Measurements from ENCODE around the gene PRDX5. TPM values are rescaled to one million over a fixed set of nuclear protein-coding genes. Genes with fewer than 3 reads are reported as not detected.

PRDX5 gene
- total RNA-seq, 1 experiment from 2014 or later: 206 TPM

GRCh38 chr11:64321026-64321425 lies 3.1 kb downstream of the PRDX5 start:
- no peak for DNase-seq (ENCODE audit: low spot score)
- ChIA-PET POLR2A (ENCODE audit: low non-redundant PET) (no interaction called here), CTCF (no interaction called here)
- Histone ChIP-seq H3K27ac (ENCODE audit: low read depth, low read length, poor library complexity, severe bottlenecking) (no peak overlapping the region), H3K4me3 (ENCODE audit: low read depth, low read length, poor library complexity, severe bottlenecking) (no peak overlapping the region), H3K36me3 (ENCODE audit: insufficient read depth, low read length, poor library complexity, severe bottlenecking) (peaks cover 11% of the 10 kb centered on the region), H3K9me3 (ENCODE audit: low read depth, low read length, poor library complexity, severe bottlenecking) (no peaks in the 10 kb centered on the region), H3K4me1 (ENCODE audit: insufficient read depth, low read length, poor library complexity, severe bottlenecking) (peaks cover 15% of the 10 kb centered on the region), H3K27me3 (replicated peaks; ENCODE audit: insufficient read depth, low read depth, low read length, poor library complexity) (no peaks in the 10 kb centered on the region)
- no TSS peak for BruUV-seq (replicated peaks)
- TF ChIP-seq EZH2 (IDR thresholded peaks at IDR 0.05; ENCODE audit: borderline replicate concordance, low read depth, low read length, poor library complexity, severe bottlenecking) (no peak), CTCF (conservative IDR thresholded peaks at IDR 0.05; ENCODE audit: low read depth, low read length) (no peak)
- intact Hi-C loops (cut with micrococcal nuclease; ENCODE audit: unreplicated experiment): no loop called here

- Histone ChIP-seq H3K27me3 (replicated peaks; ENCODE audit: insufficient read depth, low read depth, low read length, poor library complexity) (no peaks in the 10 kb centered on the region), H3K36me3 (ENCODE audit: insufficient read depth, low read length, poor library complexity, severe bottlenecking) (peaks cover 8% of the 10 kb centered on the region), H3K4me1 (ENCODE audit: insufficient read depth, low read length, poor library complexity, severe bottlenecking) (peaks cover 11% of the 10 kb centered on the region), H3K4me3 (ENCODE audit: low read depth, low read length, poor library complexity, severe bottlenecking) (no peak overlapping the region), H3K9me3 (ENCODE audit: low read depth, low read length, poor library complexity, severe bottlenecking) (no peaks in the 10 kb centered on the region), H3K27ac (ENCODE audit: low read depth, low read length, poor library complexity, severe bottlenecking) (no peak overlapping the region)
- no peak for DNase-seq (ENCODE audit: low spot score)
- ChIA-PET CTCF (interaction anchor here (0.6 kb wide), 1 partner anchor 16 kb away, joined by 6 read pairs; the partner anchor contains the start of gene ESRRA), POLR2A (ENCODE audit: low non-redundant PET) (no interaction called here)
- intact Hi-C loops (cut with micrococcal nuclease; ENCODE audit: unreplicated experiment): no loop called here
- TF ChIP-seq EZH2 (IDR thresholded peaks at IDR 0.05; ENCODE audit: borderline replicate concordance, low read depth, low read length, poor library complexity, severe bottlenecking): no peak
- no peak for TF ChIP-seq CTCF (conservative IDR thresholded peaks at IDR 0.05; ENCODE audit: low read depth, low read length)
- BruUV-seq (replicated peaks): no TSS peak
These were observed 3.6 kb downstream of the PRDX5 start for GRCh38 chr11:64321533-64321932.

GRCh38 chr11:64322925-64323260 lies 5.0 kb downstream of the PRDX5 start:
- H3K4me3 ChIP-seq (ENCODE audit: low read depth, low read length, poor library complexity, severe bottlenecking): no peak overlapping the region
- no peaks in the 10 kb centered on the region for H3K9me3 ChIP-seq (ENCODE audit: low read depth, low read length, poor library complexity, severe bottlenecking)
- intact Hi-C loops (cut with micrococcal nuclease; ENCODE audit: unreplicated experiment): no loop called here
- ChIA-PET CTCF (no interaction called here), POLR2A (ENCODE audit: low non-redundant PET) (no interaction called here)
- no peaks in the 10 kb centered on the region for H3K27me3 ChIP-seq (replicated peaks; ENCODE audit: insufficient read depth, low read depth, low read length, poor library complexity)
- no peak for TF ChIP-seq EZH2 (IDR thresholded peaks at IDR 0.05; ENCODE audit: borderline replicate concordance, low read depth, low read length, poor library complexity, severe bottlenecking)
- TF ChIP-seq CTCF (conservative IDR thresholded peaks at IDR 0.05; ENCODE audit: low read depth, low read length): no peak
- H3K4me1 ChIP-seq (ENCODE audit: insufficient read depth, low read length, poor library complexity, severe bottlenecking): peaks cover 8% of the 10 kb centered on the region
- BruUV-seq (replicated peaks): no TSS peak
- DNase-seq (ENCODE audit: low spot score): no peak
- H3K27ac ChIP-seq (ENCODE audit: low read depth, low read length, poor library complexity, severe bottlenecking): no peak overlapping the region
- peaks cover 8% of the 10 kb centered on the region for H3K36me3 ChIP-seq (ENCODE audit: insufficient read depth, low read length, poor library complexity, severe bottlenecking)
